PC-9 (cell line): Measurements from ENCODE around the gene GPR146.

Source experiments
- CTCF ChIP-seq: fragments of 200-600 bp; sonication (generic); conservative IDR thresholded peaks from 2 replicates; pipeline ENCODE4 v1.6.1; 2017; ENCODE audit warnings: mixed run types, antibody characterized with exemption, mild to moderate bottlenecking, moderate library complexity
- EZH2 ChIP-seq: fragments of 200-600 bp; sonication (generic); IDR thresholded peaks from 2 replicates; pipeline ENCODE4 v1.8.0; 2017; ENCODE audit warnings: antibody characterized with exemption, low read depth

- TF ChIP-seq CTCF (no peak), EZH2 (no peak)
These were observed 43.9 kb downstream of the GPR146 start, which contains the start of gene GPER1 for GRCh38 chr7:1087952-1088920.
